A549 treated with ZK216348 at 1 μM for 4 hours (cell line): ENCODE data around the gene BTBD19. TPM values are rescaled to one million over a fixed set of nuclear protein-coding genes. Genes with fewer than 3 reads are reported as not detected.

Experiments used
- total RNA-seq: library from RNA; stranded (reverse); fragments of 200-300 nt; extraction: Qiagen RNA extraction; gene quantifications from 5 replicates; pipeline ENCODE4 v1.2.3, GENCODE V29; 2022; ENCODE audit warnings: low read depth

BTBD19 gene, protein sequence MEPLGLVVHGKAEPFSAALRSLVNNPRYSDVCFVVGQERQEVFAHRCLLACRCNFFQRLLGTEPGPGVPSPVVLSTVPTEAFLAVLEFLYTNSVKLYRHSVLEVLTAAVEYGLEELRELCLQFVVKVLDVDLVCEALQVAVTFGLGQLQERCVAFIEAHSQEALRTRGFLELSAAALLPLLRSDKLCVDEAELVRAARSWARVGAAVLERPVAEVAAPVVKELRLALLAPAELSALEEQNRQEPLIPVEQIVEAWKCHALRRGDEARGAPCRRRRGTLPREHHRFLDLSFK
- 2.0 to 3.4 TPM (median 3.2 TPM) in 5 replicates for total RNA-seq

DNA sequence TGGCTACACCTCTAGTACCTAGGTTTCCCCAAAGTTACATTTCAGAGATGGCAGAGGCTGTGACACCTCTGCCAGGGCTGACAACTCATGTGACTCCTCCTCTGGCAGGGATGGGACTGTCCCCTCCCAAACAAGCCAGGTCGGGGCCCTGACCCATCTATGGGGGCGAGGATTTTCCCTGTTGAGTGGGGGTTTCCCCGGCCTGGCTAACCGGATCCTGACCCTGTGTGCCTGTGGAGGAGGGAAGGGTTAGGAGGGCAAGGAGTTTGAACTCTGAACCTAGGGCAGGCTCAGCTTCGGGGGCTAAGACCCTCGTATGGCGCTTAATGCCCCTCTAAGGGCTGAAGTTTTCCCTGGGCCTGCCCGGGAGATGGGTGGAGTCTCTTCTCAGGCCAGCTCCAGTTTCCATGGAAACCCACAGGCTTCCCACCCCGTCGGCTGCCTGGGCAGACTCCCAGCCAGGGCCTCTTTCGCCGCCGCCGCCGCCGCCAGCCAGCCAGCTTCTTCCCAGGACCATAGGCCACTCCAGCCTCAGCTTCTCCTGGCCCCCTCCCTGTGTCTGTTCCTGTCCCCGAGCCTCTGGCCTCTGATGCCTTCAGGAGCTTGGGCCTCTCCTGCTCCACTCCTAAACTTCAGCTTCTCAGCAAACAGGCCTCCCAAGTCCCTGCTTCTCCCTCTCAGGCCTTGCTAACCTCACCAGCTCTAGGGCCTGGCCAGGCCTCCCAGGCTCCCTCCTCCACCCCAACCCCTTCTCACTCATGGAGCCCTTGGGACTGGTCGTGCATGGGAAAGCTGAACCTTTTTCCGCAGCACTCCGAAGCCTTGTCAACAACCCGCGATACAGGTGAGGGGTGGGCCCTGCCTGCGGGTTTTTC is at the start of gene BTBD19:
BTBD19 (plus strand) TSS at position 461 of the 875 bp plus-strand sequence; CDS start at position 759, 298 bp downstream.

DNA sequence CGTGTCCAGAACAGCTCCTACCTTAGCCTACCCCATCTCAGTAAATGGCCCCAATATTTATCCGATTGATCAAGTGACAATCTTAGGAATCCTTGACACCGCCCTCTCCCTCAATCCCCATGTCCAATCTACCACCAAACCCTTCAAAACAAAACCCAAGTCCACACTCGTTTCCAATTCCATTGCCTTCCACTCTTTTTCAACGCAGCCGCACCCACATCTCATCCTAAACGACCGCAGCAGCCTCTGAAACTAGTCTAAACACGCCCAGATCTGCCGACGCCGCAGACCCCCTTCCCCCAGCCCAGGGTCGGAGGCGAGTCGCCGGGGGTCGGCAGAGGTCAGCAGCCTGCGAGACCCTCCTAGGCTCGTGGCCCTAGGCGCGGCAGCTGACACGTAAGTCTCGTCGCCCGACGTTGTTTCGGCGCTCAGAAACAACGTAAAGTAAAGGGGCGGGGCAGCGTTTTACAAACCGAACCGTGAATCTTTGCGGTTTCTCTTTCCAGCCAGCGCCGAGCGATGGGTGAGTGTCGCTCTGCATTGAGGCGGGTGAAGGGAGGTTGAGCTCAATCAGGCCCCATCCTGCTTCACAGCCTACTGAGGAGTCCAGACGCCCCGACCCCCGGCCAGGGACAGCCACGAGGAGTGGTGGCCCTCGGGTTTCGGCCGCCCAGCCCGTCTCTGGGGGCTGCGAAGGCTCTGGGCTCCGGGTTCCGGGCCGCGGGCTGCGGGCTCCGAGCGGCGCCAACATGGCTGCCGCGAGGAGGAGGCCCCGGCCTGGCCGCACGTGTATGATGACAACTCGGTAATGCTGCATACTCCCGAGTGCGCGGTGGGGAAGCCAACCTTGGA is 33.0 kb upstream of the BTBD19 start, which contains the start of gene RPS8:
RPS8 (plus strand) TSS at position 463 of the 852 bp plus-strand sequence; CDS start at position 520, 57 bp downstream.

DNA sequence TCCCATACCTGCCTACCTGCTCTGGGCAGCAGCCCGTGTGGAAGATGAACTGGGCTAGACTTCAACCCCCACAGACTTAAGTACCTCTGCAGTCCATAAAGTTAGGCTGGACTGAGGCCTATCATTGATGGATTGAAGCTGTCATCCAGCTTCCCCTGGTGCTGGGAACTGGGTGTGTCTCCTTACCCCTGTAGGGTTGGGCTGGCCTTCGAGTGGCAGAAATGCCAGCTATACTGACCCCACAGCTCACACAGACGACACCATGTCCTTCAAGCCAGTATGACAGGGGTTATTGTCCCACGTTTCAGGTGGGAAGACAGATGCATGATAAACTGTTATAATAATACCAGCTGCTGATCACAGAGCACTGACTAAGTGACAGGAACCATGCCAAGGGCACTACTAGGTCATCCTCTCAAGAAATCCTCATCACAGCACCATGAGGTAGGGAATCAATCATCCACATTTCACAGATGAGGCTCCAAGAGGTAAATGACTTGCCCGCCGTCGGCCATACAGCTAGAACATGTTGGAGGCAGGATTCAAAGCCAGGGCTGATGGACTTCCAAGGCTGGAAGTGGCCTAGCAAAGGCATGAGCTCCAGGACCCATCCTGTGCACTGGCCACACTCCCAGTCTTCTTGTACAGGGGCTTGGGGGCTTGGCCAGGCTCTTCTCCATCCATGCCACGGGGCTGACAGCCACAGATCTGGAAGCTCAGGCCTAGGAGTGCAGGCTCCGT is 20.0 kb upstream of the BTBD19 start, which contains the start of gene BEST4:
BEST4 (minus strand) TSS at position 51 of the 741 bp plus-strand sequence. CDS start 465 bp downstream, outside the sequence.

DNA sequence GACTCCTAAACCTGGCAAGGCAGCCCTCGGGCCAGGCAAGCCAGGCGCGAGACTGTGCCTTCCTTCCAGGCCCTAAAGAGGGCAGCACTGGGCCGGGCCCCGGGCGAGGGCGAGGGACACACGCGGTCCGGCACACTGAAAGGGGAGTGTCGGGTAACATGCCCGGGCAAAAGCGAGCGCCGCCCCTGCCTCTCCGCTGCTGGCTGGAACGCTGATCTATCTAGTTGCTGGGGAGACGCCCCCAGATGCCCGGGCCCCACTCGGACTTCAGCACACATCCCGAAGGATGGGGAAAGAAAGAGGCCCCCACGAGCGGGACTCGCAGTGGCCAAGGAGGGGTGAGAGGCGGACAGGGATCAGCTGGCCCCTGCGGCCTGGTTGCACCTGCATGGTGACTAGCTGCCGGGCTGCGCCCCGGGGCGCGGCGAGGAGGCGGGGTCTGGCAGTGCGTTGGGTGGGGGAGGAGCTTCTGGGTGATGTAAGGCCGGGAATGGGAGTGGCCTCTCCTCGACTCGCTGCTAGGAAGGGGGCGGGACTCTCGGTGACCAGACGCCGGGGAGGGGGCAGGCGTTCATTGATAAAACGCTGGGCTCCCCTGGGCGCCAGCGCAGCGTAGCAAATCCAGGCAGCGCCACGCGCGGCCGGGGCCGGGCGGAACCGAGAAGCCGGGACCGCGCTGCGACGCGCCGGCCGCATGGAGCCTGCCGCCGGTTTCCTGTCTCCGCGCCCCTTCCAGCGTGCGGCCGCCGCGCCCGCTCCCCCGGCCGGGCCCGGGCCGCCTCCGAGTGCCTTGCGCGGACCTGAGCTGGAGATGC is 8.3 kb upstream of the BTBD19 start, which contains the start of gene PLK3:
PLK3 (plus strand) TSS at position 608 of the 815 bp plus-strand sequence; CDS start at position 695, 87 bp downstream.

DNA sequence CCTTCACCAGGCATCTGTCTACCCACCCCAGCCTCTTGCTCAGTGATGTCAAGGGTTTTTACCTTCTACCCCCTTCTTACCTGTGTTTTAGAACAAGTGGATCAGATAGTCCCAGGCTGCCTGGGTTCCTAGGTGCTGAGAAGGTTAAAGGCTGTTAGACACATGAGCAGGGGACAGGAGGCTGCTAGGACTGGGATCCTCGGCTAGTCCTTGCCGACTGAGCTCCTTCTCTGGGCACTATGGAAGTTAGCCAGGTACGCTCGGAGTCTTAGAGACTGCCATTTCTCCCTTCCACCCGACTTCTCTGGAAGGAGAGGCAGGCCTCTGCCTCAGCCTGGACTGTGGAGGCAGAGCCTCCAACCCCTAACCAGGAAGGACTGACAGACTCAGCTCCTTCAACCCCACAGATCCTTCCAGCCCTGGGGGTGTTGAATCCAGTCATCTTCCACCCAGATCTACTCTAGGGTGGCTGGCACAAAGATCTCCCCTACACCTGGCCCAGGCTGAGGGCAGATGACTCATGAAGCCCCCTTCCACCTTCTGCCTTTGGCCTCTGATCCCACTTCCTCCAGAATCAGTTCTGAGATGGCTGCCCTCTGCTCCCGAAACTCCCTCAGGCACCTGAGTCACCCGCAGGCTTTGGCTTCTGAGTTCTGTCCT is 1.5 kb upstream of the BTBD19 start, which contains the start of gene DYNLT4:
DYNLT4 (minus strand) TSS at position 648 of the 660 bp plus-strand sequence. CDS start 683 bp downstream, outside the sequence.

DNA sequence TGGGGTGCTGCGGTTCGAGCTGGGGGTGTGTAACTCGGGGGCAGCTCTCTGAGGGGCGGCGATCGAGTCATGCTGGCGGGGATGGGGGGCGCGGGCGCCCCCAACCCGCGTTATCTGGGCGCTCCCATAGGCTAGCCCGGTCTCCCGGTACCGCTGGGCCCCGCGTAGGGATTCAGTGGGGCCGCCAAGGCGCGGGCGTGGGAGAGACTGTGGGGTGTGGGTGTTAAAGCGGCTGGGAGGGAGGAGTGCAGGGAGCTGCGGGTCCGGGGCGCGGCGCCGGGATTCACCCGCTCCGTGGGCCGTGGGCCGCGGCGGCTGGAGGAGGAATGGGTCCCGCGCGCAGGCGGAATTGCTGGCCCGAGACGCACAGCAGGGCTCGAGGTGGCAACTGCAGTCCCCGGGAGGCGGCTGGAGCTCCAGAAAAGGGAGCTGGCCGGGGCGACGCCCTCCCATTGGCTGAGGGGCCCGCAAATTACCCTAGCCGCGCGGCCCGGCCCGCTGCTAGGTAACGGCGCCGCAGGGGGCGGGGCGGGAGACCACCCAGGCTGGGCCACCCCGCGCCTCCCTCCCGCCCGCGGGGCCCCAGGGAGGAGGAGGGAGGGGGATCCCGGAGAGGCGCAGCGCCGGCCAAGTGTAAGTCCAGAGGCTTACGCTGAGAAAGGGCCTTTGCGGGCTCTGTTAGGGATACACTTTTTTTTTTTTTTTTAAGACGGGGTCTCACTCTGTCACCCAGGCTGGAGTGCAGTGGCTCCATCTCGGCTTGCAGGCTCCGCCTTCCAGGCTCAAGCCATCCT is 34.7 kb downstream of the BTBD19 start, which contains the start of gene PTCH2:
PTCH2 (minus strand) TSS at position 392 of the 794 bp plus-strand sequence; CDS start at position 71, 321 bp downstream.

Other genes with a start within 250 kb of the BTBD19 start
- gene TMEM53, start 134.0 kb upstream of the BTBD19 start, total RNA-seq: 5.7 to 10.2 TPM (median 9.0 TPM) in 5 replicates
- 0.38 to 1.1 TPM (median 0.65 TPM) in 5 replicates for gene ARMH1, start 133.8 kb upstream of the BTBD19 start, total RNA-seq
- gene RNU5D-1, start 77.4 kb upstream of the BTBD19 start, total RNA-seq: not detected in 5 replicates
- 36.6 to 42.0 TPM (median 40.4 TPM) in 5 replicates for gene KIF2C, start 68.7 kb upstream of the BTBD19 start, total RNA-seq
- 1,564 to 1,669 TPM (median 1,623 TPM) in 5 replicates for gene RPS8, start 33.0 kb upstream of the BTBD19 start, total RNA-seq
- gene BEST4, start 20.4 kb upstream of the BTBD19 start, total RNA-seq: 0.26 to 0.42 TPM (median 0.38 TPM) in 5 replicates
- 9.4 to 22.4 TPM (median 17.4 TPM) in 5 replicates for gene PLK3, start 8.1 kb upstream of the BTBD19 start, total RNA-seq
- 0.69 to 0.99 TPM (median 0.81 TPM) in 3 of 5 replicates, not detected in the others for gene DYNLT4, start 1.2 kb upstream of the BTBD19 start, total RNA-seq
- 0.20 to 0.31 TPM (median 0.25 TPM) in 4 of 5 replicates, not detected in the other for gene PTCH2, start 34.7 kb downstream of the BTBD19 start, total RNA-seq
- gene EIF2B3, start 178.1 kb downstream of the BTBD19 start, total RNA-seq: 18.0 to 20.9 TPM (median 18.9 TPM) in 5 replicates
- 11.1 to 22.3 TPM (median 19.7 TPM) in 5 replicates for gene HECTD3, start 202.8 kb downstream of the BTBD19 start, total RNA-seq
- gene UROD, start 203.7 kb downstream of the BTBD19 start, total RNA-seq: 43.4 to 47.7 TPM (median 46.1 TPM) in 5 replicates